Ovary (tissue), 3 donors: ENCODE results near the gene OVAAL.

Experiments used
- EP300 ChIP-seq: sonication (generic); formaldehyde crosslinking; IDR thresholded peaks from one replicate; pipeline ENCODE4 v1.6.1; 2017; ENCODE audit warnings: antibody characterized with exemption
- POLR2A ChIP-seq: fragments of 450-650 bp; IDR thresholded peaks from one replicate; pipeline ENCODE4 v1.6.1; 2017; ENCODE audit warnings: antibody characterized with exemption, mild to moderate bottlenecking, moderate library complexity
- TF ChIP-seq, protein P1 (sequence below), 3 donors: fragments of 450-650 bp in 2 of 3; fragments of 200-600 bp in 1 of 3; IDR thresholded peaks; one replicate each; pipeline versions ENCODE4 v1.5.1 to v1.8.0; 2016 to 2022; ENCODE audit warnings: antibody characterized with exemption in 3 of 3, mild to moderate bottlenecking in 1 of 3
- donor health status: DM: no; HTN: no; CAD: no.

DNA sequence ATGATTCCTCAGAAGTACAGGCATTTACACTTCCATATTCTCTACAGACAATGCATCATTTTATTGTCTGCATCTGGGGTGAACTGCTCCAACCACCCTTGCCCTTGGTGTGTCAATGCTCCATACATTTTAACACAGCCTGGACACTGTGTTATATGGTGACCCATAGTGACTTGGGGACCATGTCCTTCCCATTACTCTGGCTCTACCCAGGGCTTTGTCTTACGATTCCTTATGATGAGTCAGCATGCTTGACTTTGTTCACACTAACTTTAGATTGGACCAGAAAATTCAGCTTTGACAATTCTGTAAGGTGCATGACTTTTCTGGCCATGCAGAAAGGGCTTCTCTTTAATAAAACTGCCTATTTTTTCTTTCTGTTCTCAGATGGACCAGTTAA, 6.8 kb upstream of the OVAAL start:
- no peak for TF ChIP-seq EP300
- TF ChIP-seq, protein P1, sequence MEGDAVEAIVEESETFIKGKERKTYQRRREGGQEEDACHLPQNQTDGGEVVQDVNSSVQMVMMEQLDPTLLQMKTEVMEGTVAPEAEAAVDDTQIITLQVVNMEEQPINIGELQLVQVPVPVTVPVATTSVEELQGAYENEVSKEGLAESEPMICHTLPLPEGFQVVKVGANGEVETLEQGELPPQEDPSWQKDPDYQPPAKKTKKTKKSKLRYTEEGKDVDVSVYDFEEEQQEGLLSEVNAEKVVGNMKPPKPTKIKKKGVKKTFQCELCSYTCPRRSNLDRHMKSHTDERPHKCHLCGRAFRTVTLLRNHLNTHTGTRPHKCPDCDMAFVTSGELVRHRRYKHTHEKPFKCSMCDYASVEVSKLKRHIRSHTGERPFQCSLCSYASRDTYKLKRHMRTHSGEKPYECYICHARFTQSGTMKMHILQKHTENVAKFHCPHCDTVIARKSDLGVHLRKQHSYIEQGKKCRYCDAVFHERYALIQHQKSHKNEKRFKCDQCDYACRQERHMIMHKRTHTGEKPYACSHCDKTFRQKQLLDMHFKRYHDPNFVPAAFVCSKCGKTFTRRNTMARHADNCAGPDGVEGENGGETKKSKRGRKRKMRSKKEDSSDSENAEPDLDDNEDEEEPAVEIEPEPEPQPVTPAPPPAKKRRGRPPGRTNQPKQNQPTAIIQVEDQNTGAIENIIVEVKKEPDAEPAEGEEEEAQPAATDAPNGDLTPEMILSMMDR (IDR thresholded peaks at IDR 0.05) = no peak
- no peak for TF ChIP-seq POLR2A
